GM10847 (cell line): Measurements from ENCODE around the gene INPP5D.

Source experiments
- POLR2A ChIP-seq: IDR thresholded peaks from 2 replicates; pipeline ENCODE4 v1.6.1; 2011; ENCODE audit not compliant: insufficient read length; ENCODE audit errors: extremely low read depth

INPP5D gene

DNA sequence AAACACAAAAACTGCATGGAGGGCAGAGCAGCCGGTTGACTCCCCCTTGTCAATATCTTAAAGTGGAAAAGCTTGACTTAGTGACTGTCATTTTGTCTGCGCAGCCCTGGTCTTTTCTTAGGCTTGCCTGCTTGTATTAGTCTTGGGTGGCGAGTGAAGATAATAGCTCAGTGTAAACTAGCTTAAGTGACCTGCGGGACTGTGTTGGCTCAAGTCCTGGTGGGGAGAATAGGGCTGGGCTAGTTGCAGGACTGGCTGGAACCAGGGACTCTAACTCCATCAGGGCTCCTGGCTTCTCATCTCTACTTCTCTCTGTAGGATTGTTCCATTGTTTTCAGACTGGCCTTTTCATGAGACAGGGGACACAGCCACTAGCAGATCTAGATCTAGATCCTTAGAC lies 183.2 kb downstream of the INPP5D start:
- no peak for TF ChIP-seq POLR2A

DNA sequence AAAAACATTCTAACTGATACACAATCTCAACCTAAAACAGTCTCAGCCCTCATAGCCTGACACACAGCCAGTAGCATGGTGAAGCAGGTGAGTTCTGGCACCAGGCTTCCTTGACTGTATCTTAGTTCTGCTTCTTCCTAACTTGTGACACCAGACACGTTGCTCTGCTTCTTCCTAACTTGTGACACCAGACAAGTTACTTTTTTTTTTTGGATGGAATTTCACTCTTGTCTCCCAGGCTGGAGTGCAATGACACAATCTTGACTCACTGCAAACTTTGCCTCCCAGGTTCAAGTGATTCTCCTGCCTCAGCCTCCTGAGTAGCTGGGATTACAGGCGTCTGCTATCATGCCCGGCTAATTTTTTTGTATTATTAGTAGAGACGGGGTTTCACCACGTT lies 184.7 kb downstream of the INPP5D start:
- TF ChIP-seq POLR2A, result no peak

DNA sequence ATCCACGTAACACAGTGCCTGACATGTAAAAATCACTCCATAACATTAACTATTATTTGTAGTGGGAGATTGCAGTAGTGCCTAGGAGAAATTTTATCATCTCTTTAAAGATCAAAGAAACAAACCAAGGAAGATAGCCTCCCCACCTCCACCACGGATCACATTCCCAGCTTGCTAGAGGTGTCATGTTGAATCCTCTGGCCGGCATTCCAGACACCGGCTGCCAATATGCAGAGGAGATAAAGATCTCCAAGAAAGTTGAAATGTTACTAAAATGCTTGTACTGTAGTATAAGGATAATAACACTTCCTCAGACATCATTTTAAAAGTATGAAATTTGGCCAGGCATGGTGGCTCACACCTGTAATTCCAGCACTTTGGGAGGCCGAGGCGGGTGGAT lies 185.3 kb downstream of the INPP5D start:
- no peak for TF ChIP-seq POLR2A

DNA sequence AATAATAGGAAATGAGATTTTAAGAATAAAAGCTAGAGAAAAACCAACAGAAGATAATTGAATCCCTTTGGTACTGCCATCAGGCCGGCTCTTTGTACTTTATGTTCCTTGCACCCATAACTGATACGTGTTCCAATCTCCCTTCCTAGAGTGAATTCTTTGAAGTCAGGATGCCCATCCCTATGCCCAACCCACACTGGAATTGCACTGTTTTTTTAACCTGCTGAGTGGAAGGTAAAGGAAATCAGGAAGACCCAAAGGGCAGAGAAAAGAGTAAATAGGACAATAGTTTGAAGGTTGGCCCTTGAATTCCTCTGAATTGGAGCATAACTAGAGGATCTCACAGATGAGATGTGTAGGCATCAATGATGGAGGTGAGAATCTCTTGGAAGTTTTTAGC lies 187.0 kb downstream of the INPP5D start:
- no peak for TF ChIP-seq POLR2A

DNA sequence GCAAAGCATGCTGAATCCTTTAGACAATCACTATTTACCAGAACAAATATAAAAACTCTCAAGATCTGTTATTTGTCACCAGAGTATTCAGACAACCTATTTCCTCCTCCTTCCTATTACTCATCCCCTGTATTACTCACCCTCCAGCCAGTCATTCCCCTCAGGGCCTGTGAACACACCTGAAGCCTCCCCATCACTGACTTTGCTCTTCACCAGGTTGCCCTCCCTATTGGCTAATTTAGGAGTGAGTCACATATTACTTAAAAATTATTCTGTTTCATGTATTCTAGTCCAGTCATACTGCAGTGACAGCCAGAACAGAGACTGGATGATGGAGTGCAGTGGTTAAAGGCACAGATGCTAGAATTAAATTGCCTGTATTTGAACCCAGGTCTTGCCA lies 187.6 kb downstream of the INPP5D start:
- TF ChIP-seq POLR2A, result no peak

DNA sequence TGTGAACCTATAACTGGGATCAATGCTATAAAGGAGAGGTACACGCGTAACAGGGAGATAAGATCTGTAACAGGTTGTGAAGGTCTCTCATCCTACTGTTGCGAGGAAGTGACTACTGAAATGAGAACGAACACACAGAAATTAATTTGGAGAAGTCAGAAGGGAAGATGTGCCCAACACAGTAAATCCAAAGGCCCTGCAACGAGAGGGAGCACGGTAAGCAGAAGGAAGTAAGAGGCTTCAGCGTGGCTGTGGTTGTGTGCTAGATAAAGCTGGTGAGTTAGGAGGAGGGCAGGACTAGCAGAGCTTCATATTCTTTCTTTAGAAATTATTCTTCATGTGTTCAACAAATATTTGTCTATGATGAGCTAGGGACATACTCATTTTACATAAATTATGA lies 188.9 kb downstream of the INPP5D start:
- TF ChIP-seq POLR2A, result no peak

DNA sequence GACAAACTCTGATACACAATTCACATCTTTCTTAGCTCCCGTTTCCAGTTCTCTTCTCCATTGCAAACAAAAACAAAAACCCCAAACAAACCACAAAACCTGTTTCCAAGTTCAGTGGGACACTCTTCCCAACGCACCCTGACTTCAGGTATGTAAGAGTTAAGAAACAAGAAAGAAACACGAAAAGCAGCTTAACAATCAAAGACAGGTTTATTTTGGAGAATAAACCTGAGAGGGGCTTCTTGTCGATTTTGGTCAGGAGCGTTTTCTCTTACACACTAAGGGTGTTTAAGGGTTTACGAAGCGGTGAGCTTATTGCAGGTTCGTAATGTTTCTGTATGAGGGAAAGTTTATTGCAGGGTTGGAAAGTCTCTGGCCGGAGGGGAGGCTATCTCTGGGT lies 190.4 kb downstream of the INPP5D start:
- TF ChIP-seq POLR2A, result no peak

DNA sequence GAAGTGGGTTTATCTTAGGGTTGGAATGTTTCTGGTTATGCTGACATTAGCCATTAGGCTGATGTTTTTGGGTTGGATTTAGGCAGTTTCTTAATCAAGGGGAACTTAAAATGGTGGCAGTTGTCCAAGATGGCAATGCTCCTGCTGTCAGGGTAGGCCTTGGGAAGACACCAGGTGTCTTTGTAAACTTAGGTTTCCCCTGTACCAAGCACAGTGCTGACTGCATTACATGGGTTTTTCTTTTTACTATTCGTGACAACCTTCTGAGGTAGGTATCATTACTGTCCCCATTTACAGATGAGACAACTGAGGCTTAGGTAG lies 190.8 kb downstream of the INPP5D start:
- no peak for TF ChIP-seq POLR2A

DNA sequence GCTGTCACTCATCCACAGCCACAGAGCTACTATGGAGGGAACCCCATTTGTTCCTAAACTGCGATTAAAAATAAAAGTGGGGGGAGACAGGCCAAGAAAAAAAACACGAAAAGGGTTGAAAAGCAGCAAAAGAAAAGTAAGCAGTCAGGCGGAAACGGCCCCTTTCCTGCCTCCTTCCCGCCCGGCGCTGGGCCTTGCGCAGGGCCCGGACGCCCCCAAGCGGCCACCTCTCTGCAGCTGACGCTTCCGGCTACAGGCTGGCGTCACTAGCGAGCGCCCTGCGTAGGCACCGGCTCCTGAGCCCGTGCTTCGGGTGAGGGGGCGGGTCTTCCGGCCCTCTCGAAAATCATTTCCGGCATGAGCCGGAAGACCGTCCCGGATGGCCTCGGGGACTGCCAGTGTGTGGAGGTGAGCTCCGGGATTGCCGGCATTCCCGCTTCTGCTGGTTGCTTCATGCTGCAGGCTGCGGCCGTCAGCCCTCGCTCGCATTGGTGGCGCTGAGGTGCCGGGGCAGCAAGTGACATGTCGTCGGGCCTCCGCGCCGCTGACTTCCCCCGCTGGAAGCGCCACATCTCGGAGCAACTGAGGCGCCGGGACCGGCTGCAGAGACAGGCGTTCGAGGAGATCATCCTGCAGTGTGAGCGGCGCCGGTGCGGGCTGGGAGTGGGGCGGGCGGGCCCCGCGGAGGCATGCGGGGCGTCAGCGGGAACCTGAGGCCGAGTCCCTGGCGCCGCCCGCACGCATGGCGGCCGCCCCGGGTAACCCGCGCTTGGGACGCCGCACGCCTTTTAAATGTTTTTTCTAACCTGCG lies 191.4 kb downstream of the INPP5D start, which contains the start of gene ATG16L1:
TSS of gene ATG16L1 (plus strand) at position 368 of the 811 bp plus-strand sequence. CDS start at position 523, 155 bp downstream.
- peak; percentile 84 for TF ChIP-seq POLR2A

DNA sequence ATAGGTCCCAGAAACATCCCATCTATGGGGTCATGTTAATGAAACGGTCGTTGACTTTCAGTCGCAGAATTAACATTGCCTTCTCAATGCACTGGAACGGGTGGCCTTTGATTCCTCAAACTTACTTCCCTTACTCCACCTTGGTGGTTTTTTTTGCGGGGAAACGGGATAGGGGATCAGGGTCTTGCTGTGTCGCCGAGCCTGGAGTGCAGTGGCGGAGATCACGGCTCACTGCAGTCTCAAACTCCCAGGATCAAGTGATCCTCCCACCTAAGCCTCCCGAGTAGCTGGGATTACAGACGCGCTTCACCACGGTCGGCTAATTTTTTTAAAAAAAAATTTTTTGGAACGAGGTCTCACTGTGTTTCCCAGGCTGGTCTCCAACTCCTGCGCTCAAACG lies 192.1 kb downstream of the INPP5D start:
- TF ChIP-seq POLR2A, result no peak

DNA sequence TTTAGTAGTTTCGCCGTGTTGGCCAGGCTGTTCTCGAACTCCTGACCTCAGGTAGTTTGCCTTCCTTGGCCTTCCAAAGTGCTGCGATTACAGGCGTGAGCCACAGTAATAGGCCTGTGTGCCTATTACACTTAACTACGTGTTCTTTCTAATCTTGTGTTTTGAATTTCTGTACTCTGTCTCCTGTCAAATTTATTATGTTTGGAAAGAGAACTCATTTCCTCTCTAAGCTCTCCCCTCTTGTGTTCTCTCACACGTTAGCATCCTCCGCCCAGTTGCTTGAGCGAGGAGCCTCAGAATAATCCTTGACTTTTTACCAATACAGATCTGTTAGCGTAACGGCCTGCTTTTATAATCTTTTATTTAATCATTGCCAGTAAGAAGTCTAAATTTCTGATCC lies 195.0 kb downstream of the INPP5D start:
- TF ChIP-seq POLR2A, result no peak

DNA sequence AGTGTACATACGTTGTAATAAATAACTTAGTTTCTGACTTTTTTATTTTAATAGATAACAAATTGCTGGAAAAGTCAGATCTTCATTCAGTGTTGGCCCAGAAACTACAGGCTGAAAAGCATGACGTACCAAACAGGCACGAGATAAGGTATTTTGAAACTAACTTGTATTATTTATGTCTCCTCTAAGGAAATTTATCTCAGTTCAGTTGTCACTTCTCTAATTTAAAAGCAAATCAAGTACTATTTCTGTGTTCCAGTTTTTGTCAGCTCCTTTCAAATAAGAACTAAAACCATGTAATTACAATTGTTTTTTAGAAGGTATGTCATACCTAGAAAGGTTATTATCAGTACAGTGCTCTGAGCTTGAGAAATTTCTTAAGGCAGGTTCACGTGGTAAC lies 195.9 kb downstream of the INPP5D start:
- TF ChIP-seq POLR2A, result no peak
